Esophagus squamous epithelium (tissue), 4 donors: ENCODE data around the gene CT45A3.

ENCODE experiments used
- CTCF ChIP-seq, 6 experiments: fragments of 450-650 bp in 4 of 6; fragments of 200-600 bp in 2 of 6; sonication (generic) in 2 of 6; IDR thresholded peaks; one replicate each; pipeline ENCODE4 v1.5.1; 2016 to 2019; ENCODE audit warnings: antibody characterized with exemption in 6 of 6, mild to moderate bottlenecking in 4 of 6, moderate library complexity in 4 of 6
- POLR2A ChIP-seq, 4 donors: fragments of 450-650 bp; IDR thresholded peaks; one replicate each; pipeline ENCODE4 v1.6.1; 2017; ENCODE audit warnings: antibody characterized with exemption in 4 of 4, mild to moderate bottlenecking in 4 of 4, moderate library complexity in 3 of 4

GRCh38 chrX:135740681-135741149 lies 27.3 kb downstream of the CT45A3 start:
- TF ChIP-seq CTCF (IDR thresholded peaks at IDR 0.05) (peak in 1 of 6 experiments; percentile 8), POLR2A (IDR thresholded peaks at IDR 0.05) (no peak)
